CD4-positive, alpha-beta T cell treated with Interleukin-17A for 1 hour (primary cell): ENCODE data around the gene USP13.
"Not testable (repeated sequence)": the region's sequence is repeated elsewhere in the genome, so short reads cannot be mapped to it uniquely, and the experiment has no call there.

ENCODE experiments used
- DNase-seq: peaks from one replicate; pipeline ENCODE4 v3.0.0-alpha.2; 2020

USP13 gene

GRCh38 chr3:179660872-179661271, 8.0 kb downstream of the USP13 start:
- DNase-seq = no peak

- no peak for DNase-seq
These were observed 8.9 kb downstream of the USP13 start for GRCh38 chr3:179661777-179662176.

- no peak for DNase-seq
These were observed 10.3 kb downstream of the USP13 start for GRCh38 chr3:179663093-179663492.

GRCh38 chr3:179666030-179666429, 13.2 kb downstream of the USP13 start:
- no peak for DNase-seq

GRCh38 chr3:179666436-179667035, 13.7 kb downstream of the USP13 start:
- DNase-seq = no peak

- DNase-seq = no peak
These were observed 15.6 kb downstream of the USP13 start for GRCh38 chr3:179668429-179668828.

GRCh38 chr3:179670311-179670710, 17.5 kb downstream of the USP13 start:
- DNase-seq = no peak

GRCh38 chr3:179671309-179671708, 18.5 kb downstream of the USP13 start:
- DNase-seq = no peak

- DNase-seq = no peak
These were observed 19.0 kb downstream of the USP13 start for GRCh38 chr3:179671747-179672242.

GRCh38 chr3:179672918-179673317, 20.1 kb downstream of the USP13 start:
- DNase-seq = no peak

- DNase-seq = no peak
These were observed 20.7 kb downstream of the USP13 start for GRCh38 chr3:179673523-179673922.

GRCh38 chr3:179676081-179676480, 23.2 kb downstream of the USP13 start:
- no peak for DNase-seq

GRCh38 chr3:179677884-179678283, 25.0 kb downstream of the USP13 start:
- no peak for DNase-seq

GRCh38 chr3:179681492-179682263, 28.8 kb downstream of the USP13 start:
- no peak for DNase-seq

GRCh38 chr3:179682426-179683080, 29.7 kb downstream of the USP13 start:
- DNase-seq = no peak

GRCh38 chr3:179683286-179683685, 30.4 kb downstream of the USP13 start:
- not testable (repeated sequence) for DNase-seq

GRCh38 chr3:179687967-179688535, 35.2 kb downstream of the USP13 start:
- DNase-seq = no peak

- DNase-seq = no peak
These were observed 36.0 kb downstream of the USP13 start for GRCh38 chr3:179688850-179689249.

GRCh38 chr3:179694731-179695130, 41.9 kb downstream of the USP13 start:
- no peak for DNase-seq

- DNase-seq = no peak
These were observed 43.0 kb downstream of the USP13 start for GRCh38 chr3:179695672-179696313.

- no peak for DNase-seq
These were observed 45.0 kb downstream of the USP13 start for GRCh38 chr3:179697736-179698332.

- DNase-seq = no peak
These were observed 47.9 kb downstream of the USP13 start for GRCh38 chr3:179700716-179701115.
